ENCODE results near the gene YBEY.

YBEY gene

GRCh38 chr21:46326110-46326703 lies 40.1 kb downstream of the YBEY start:
- DNase-seq (ENCODE audit: low read depth in 2 of 2) = no peak

GRCh38 chr21:46327711-46328110 lies 41.6 kb downstream of the YBEY start:
- DNase-seq (ENCODE audit: low read depth in 2 of 2) = no peak

GRCh38 chr21:46328151-46328550 lies 42.0 kb downstream of the YBEY start:
- no peak for DNase-seq (ENCODE audit: low read depth in 2 of 2)

- no peak for DNase-seq (ENCODE audit: low read depth in 2 of 2)
Observed at GRCh38 chr21:46329796-46330195, 43.7 kb downstream of the YBEY start.

- no peak for DNase-seq (ENCODE audit: low read depth in 2 of 2)
Observed at GRCh38 chr21:46334351-46335140, 48.4 kb downstream of the YBEY start.

- no peak for DNase-seq (ENCODE audit: low read depth in 2 of 2)
Observed at GRCh38 chr21:46336603-46337002, 50.5 kb downstream of the YBEY start.

GRCh38 chr21:46340998-46341397 lies 54.9 kb downstream of the YBEY start:
- DNase-seq (ENCODE audit: low read depth in 2 of 2) = no peak

GRCh38 chr21:46344219-46344915 lies 58.2 kb downstream of the YBEY start:
- no peak for DNase-seq (ENCODE audit: low read depth in 2 of 2)

GRCh38 chr21:46345861-46346260 lies 59.7 kb downstream of the YBEY start:
- no peak for DNase-seq (ENCODE audit: low read depth in 2 of 2)

GRCh38 chr21:46346296-46347202 lies 60.4 kb downstream of the YBEY start:
- DNase-seq (ENCODE audit: low read depth in 2 of 2) = no peak

GRCh38 chr21:46347203-46347550 lies 61.0 kb downstream of the YBEY start:
- no peak for DNase-seq (ENCODE audit: low read depth in 2 of 2)

Data from activated CD4-positive, alpha-beta T cell treated with anti-CD3 and anti-CD28 coated beads for 24 hours (primary cell).